RWPE2 (cell line): ENCODE measurements around the gene CPSF7.

ENCODE experiments used
- ATAC-seq: fragments of 200-7000 bp; cut with Tn5 transposase; 3 replicates; pipeline ENCODE4 v1.9.1; 2021; ENCODE audit warnings: low read depth
- DNase-seq: peaks from one replicate; pipeline ENCODE4 v3.0.0-alpha.2; 2020; ENCODE audit warnings: low spot score
- H3K27ac ChIP-seq: fragments of 450-650 bp; 2 replicates; pipeline ENCODE4 v1.5.1; 2017; ENCODE audit warnings: mild to moderate bottlenecking; ENCODE audit not compliant: poor library complexity, severe bottlenecking
- H3K27me3 ChIP-seq: fragments of 250-450 bp; sonication (Bioruptor Pico); 2 replicates; pipeline ENCODE4 v1.5.1; 2021; ENCODE audit warnings: mild to moderate bottlenecking, moderate library complexity; ENCODE audit not compliant: insufficient read depth, poor library complexity, severe bottlenecking
- H3K36me3 ChIP-seq: fragments of 250-450 bp; sonication (Bioruptor Pico); 2 replicates; pipeline ENCODE4 v1.5.1; 2020; ENCODE audit warnings: low read depth, mild to moderate bottlenecking, moderate library complexity
- H3K4me1 ChIP-seq: fragments of 250-450 bp; sonication (Bioruptor Pico); 2 replicates; pipeline ENCODE4 v1.5.1; 2021; ENCODE audit warnings: mild to moderate bottlenecking, moderate library complexity; ENCODE audit not compliant: insufficient read depth, poor library complexity, severe bottlenecking
- H3K4me3 ChIP-seq: fragments of 250-450 bp; sonication (Bioruptor Pico); 2 replicates; pipeline ENCODE4 v1.5.1; 2021; ENCODE audit warnings: mild to moderate bottlenecking, moderate library complexity; ENCODE audit not compliant: severe bottlenecking
- H3K9me3 ChIP-seq: fragments of 250-450 bp; sonication (Bioruptor Pico); 2 replicates; pipeline ENCODE4 v1.5.1; 2021; ENCODE audit warnings: mild to moderate bottlenecking, moderate library complexity; ENCODE audit not compliant: severe bottlenecking
- TF ChIP-seq, protein P1 (sequence below): fragments of 450-650 bp; IDR thresholded peaks from one replicate; pipeline ENCODE4 v1.5.1; 2017; ENCODE audit warnings: mild to moderate bottlenecking, moderate library complexity; ENCODE audit not compliant: poor library complexity, severe bottlenecking

CPSF7 gene, protein sequence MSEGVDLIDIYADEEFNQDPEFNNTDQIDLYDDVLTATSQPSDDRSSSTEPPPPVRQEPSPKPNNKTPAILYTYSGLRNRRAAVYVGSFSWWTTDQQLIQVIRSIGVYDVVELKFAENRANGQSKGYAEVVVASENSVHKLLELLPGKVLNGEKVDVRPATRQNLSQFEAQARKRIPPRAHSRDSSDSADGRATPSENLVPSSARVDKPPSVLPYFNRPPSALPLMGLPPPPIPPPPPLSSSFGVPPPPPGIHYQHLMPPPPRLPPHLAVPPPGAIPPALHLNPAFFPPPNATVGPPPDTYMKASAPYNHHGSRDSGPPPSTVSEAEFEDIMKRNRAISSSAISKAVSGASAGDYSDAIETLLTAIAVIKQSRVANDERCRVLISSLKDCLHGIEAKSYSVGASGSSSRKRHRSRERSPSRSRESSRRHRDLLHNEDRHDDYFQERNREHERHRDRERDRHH

DNA sequence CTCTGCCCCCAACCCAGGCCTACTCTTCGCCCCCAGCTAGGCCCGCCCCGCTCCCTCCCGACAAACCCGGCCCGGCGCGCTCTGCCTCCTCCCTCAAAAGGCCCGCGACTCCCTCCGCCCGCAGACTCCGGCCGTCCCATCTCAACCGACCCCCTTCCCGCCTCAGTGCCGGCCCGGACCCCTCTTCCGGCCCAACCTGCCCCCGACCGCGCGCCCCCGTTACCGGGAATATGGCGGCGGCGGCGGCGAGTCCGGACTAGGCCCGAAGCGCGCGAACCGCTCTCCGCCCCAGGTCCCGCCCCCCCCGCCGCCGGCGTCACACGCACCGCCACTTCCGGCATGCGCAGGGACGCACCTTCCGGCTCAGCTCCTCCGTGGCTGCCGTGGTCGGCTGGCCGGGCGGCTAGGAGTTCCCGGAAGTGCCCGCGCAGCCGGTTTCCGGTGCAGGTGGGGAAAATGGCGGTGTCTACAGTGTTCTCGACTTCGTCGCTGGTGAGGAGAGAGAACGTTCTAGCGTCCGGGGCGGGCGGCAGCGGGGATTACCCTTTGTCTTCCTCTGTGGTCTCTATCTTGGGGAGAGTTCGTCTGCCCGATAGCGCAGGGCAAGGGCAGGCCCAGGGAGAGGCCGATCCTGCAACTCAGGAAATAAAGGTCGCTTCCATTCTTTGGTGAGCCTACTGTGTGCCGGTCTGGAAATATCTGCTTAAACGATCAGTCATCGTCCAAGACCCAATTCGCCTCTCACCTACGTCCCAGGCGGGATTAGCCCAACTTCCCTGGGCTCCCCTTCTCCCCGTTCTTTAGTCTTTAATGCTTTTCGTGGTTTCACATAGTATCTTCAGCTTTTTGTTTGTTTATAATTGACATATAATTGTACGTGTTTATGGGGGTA lies at the start of gene CPSF7, which contains the start of gene SDHAF2:
Gene CPSF7, minus strand, starts transcription at position 285 of the 892 bp plus-strand sequence. CDS start 740 bp downstream, outside the sequence.
Gene SDHAF2, plus strand, starts transcription at position 434 of the 892 bp plus-strand sequence. Its CDS starts 23 bp downstream, at position 457.
- peaks cover 46% of the 10 kb centered on the region for H3K36me3 ChIP-seq

DNA sequence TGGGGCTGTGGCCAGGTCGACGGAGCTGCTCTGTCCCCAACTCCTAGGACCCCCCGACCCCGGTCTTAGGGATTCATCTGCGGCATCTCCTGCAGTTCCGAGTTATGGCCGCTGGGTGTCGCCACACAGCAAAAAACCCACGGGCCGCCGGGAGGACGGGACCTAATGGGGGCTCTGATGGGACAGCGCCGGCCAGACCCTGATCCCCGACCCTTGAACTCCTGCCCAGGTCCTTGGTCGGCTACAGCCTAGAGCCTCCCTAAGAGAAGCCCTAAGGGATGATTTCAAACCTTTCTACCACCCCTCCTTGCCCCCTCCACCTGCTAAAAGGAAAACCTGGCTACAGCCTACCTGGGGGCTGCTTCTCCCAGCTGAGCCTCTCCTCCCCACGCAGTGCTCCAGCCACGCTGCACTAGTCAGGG lies 48.0 kb upstream of the CPSF7 start:
- H3K36me3 ChIP-seq: no peaks in the 10 kb centered on the region
- H3K4me3 ChIP-seq: no peak overlapping the region
- no peaks in the 10 kb centered on the region for H3K9me3 ChIP-seq
- no peak overlapping the region for H3K27ac ChIP-seq
- DNase-seq (no peak), ATAC-seq (no peak; the same call in 2 of the 3 replicates)
- no peaks in the 10 kb centered on the region for H3K4me1 ChIP-seq
- no peaks in the 10 kb centered on the region for H3K27me3 ChIP-seq
- TF ChIP-seq, protein P1, sequence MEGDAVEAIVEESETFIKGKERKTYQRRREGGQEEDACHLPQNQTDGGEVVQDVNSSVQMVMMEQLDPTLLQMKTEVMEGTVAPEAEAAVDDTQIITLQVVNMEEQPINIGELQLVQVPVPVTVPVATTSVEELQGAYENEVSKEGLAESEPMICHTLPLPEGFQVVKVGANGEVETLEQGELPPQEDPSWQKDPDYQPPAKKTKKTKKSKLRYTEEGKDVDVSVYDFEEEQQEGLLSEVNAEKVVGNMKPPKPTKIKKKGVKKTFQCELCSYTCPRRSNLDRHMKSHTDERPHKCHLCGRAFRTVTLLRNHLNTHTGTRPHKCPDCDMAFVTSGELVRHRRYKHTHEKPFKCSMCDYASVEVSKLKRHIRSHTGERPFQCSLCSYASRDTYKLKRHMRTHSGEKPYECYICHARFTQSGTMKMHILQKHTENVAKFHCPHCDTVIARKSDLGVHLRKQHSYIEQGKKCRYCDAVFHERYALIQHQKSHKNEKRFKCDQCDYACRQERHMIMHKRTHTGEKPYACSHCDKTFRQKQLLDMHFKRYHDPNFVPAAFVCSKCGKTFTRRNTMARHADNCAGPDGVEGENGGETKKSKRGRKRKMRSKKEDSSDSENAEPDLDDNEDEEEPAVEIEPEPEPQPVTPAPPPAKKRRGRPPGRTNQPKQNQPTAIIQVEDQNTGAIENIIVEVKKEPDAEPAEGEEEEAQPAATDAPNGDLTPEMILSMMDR: peak; percentile 90

More for the DNA sequence above, at the start of gene CPSF7, which contains the start of gene SDHAF2:
- peaks cover 7% of the 10 kb centered on the region for H3K4me1 ChIP-seq
- peak within 1 kb of the TSS; percentile 79 for H3K27ac ChIP-seq
- H3K27me3 ChIP-seq: no peaks in the 10 kb centered on the region
- TF ChIP-seq, protein P1: peak; percentile 8
- H3K9me3 ChIP-seq: no peaks in the 10 kb centered on the region
- peak; percentile 95 for ATAC-seq
- H3K4me3 ChIP-seq: peak within 1 kb of the TSS; percentile 73
- DNase-seq: peak; percentile 96

DNA sequence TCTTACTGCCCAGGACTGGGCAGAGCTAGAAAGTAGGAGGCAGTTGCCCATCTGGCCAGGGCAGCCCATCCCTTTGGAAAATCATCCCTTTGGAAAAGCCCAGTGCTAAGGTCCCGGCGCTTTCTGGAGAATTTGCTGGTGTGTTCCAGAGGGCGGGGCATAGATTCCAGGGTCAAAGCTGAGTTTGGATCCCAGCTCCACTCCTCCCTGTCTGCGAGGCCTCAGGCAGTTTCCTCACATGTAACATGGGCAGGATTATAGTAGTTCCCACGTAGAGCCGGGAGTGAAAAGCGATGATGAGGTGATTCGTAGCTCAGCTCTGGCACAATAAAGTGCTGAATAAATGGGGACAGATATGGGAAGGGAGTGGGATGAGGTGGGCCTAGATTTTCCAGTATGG lies 47.4 kb upstream of the CPSF7 start:
- Histone ChIP-seq H3K4me1 (no peaks in the 10 kb centered on the region), H3K27me3 (no peaks in the 10 kb centered on the region), H3K9me3 (no peaks in the 10 kb centered on the region), H3K36me3 (no peaks in the 10 kb centered on the region), H3K4me3 (no peak overlapping the region), H3K27ac (no peak overlapping the region)
- no peak for ATAC-seq
- TF ChIP-seq, protein P1: no peak
- DNase-seq: no peak

DNA sequence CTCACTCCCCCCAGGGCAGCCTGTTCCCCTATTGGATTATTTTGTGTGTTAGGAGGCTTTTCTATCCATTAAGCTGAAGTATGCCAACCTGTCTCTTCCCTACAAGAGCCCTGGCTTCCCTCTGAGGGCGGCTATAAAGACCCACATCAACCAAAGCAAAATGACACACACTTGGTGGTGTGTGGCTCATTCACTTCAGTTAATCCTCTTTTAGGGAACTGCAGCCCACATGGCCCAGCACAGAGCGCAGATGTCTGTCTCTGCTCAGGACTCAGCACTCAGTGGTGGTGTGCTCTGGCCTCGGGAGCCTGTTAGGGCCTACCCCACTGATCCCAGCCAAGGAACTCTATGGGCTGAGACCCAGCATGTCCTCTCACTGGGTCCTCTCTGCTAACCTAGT lies 46.6 kb upstream of the CPSF7 start:
- no peak for DNase-seq
- no peak overlapping the region for H3K27ac ChIP-seq
- TF ChIP-seq, protein P1: no peak

More for the DNA sequence above, 46.6 kb upstream of the CPSF7 start:
- H3K4me1 ChIP-seq: no peaks in the 10 kb centered on the region
- no peaks in the 10 kb centered on the region for H3K9me3 ChIP-seq
- H3K4me3 ChIP-seq: no peak overlapping the region
- no peaks in the 10 kb centered on the region for H3K36me3 ChIP-seq
- no peaks in the 10 kb centered on the region for H3K27me3 ChIP-seq
- no peak for ATAC-seq
